Measurements from ENCODE around the gene TACR2.

DNA sequence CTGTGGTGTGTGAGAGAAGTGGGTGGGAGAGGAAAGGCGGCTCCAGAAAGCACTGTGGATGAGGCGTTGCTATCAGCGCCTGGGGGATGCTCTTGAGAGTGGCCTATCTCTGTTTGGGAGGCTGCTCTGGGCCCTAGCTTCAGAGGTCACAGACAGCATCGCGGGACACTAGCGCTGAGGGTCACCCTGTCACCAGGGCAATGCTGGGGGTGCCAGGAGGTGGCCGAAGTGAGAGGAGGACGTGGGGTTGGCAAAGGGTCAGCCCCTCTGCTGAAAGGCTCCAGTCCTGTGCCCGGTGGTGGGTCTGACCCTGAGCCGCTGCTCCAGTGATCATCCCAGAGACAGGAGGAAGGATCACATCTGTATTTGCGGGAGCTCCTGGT lies 3.0 kb upstream of the TACR2 start:
- TF ChIP-seq, protein P1, sequence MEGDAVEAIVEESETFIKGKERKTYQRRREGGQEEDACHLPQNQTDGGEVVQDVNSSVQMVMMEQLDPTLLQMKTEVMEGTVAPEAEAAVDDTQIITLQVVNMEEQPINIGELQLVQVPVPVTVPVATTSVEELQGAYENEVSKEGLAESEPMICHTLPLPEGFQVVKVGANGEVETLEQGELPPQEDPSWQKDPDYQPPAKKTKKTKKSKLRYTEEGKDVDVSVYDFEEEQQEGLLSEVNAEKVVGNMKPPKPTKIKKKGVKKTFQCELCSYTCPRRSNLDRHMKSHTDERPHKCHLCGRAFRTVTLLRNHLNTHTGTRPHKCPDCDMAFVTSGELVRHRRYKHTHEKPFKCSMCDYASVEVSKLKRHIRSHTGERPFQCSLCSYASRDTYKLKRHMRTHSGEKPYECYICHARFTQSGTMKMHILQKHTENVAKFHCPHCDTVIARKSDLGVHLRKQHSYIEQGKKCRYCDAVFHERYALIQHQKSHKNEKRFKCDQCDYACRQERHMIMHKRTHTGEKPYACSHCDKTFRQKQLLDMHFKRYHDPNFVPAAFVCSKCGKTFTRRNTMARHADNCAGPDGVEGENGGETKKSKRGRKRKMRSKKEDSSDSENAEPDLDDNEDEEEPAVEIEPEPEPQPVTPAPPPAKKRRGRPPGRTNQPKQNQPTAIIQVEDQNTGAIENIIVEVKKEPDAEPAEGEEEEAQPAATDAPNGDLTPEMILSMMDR (IDR thresholded peaks at IDR 0.05; ENCODE audit: borderline replicate concordance, extremely low read depth, low read length, poor library complexity, severe bottlenecking), result no peak
- TF ChIP-seq EZH2 (IDR thresholded peaks at IDR 0.05; ENCODE audit: borderline replicate concordance, low read depth, low read length, severe bottlenecking), result no peak

Measured in DND-41 (cell line).